Stimulated activated CD8-positive, alpha-beta memory T cell treated with anti-CD3 and anti-CD28 coated beads, Interleukin-12 subunit alpha, Interleukin-12 subunit beta, amount 100 ng/mL, for 4 hours (primary cell): ENCODE measurements around the gene PI3.

Experiments used
- DNase-seq: peaks from one replicate; pipeline ENCODE4 v3.0.0-alpha.2; 2020; ENCODE audit warnings: low read depth

The PI3 gene

DNA sequence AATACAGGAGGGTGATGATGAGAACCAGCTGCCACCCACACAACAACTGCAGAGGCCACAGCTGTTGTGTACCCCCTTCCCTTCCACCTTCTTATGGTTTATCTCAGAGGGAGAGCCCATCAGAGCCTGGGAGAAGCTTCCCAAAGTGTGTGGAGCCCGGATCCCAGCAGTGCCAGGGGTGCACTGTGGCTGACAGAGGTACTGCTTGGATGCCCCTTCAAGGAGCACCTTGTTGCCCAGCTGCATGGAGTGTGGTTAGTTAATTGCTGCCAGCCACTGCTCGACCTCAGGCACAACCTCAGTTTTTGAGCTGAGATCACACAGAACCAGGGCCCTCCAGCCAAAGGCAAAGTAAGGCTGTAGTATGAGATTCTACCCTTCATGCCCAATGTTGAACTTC is 13.0 kb downstream of the PI3 start:
- DNase-seq = no peak

DNA sequence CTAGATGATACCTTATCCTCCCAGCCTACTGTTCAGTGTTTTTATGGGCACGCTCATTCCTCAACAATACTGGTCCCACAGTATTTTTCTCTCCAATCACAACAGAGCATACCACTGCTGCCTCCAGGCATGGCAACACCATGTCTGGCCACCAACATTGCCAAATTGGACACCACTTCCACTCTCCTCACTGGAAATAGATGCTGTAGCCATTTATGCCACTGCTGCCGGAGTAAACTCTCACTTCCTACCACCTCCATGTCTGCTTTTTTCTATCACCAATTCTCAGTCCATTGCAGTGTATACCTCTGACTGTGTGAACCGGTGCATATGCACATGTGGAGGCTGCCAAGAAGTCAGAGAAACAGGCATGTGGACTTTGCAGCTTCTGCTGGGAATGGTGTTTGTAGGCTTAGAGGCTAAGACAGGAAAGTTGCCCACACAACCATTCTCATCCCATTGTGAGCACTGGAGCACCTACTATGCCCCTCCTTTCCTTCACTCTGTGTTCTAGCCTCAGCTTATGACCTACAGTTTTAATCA is 14.4 kb downstream of the PI3 start:
- no peak for DNase-seq

DNA sequence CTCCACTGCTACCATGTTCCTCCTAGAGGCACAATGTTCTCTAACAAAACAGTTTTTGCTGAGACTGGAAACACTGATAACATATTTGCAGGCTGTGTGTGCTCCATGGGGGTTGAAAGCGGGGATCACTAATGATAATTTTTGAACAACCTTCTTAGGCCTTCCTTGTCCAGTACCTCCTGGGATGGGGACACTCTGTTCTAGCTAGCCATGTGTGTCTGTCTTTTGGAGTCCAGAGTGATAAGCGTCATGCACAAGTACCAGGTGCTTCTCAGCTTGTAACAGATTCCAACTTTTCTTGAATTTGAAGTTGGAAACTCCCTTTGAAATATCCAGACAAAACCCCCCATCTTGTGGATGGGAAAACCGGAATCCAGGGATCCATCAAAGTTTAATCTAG is 15.2 kb downstream of the PI3 start:
- no peak for DNase-seq

DNA sequence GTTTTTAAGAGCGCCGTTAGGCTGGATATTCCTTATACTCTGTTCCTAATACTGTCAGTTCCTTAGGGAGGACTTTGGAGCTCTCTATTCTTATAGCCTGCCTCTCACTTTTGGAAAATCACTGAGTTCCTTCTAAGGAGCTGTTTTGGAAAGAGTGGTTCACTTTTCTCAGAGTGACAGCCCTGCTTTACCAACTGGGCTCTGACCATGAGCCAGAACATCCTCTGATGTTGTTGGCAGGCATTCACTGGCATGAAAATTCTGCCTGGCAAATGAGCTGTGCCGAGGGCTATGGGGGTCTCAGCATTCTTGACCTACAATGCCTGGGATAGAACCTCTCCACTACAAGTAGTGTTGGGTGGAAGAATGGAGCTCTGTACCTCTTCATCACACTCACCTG is 17.2 kb downstream of the PI3 start:
- DNase-seq = no peak

DNA sequence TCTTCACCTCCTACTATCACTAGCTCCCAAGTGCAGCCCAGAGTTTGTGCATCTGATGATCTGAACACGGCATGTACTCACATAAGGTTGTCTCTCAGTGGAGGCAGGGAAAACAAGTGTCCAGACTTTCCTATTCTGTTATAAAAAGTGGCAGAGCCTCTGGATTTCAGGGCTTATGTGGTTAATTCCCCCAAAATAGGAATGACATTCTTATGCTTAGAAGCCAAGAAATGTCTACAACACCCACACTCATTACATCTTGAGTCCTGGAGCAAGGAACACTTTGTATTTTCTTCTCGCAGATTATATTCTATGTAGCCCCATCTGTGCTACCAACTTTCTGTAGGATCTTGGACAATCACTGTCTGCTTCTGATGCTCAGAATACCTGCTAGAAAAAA is 18.6 kb downstream of the PI3 start:
- DNase-seq = no peak

DNA sequence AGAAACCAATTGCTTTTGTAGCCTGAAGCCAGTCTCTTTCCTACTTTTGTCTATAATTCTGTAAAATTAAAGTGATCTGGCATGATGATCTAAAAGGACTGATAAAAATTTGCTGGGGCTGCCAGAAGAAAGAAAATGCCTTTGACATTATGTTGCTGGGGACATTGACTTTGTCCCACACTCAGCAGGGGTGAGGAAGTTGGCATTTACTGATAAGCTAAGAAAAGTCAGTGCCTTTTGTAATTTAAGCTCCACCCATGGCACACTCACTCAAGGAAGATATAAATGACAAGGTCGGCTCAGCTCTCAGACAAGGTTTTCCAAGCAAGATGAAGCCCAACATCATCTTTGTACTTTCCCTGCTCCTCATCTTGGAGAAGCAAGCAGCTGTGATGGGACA is 32.0 kb downstream of the PI3 start, which contains the start of gene SEMG1:
Gene SEMG1, plus strand, starts transcription at position 309 of the 400 bp plus-strand sequence. Its CDS starts 21 bp downstream, at position 330.
- DNase-seq = no peak

DNA sequence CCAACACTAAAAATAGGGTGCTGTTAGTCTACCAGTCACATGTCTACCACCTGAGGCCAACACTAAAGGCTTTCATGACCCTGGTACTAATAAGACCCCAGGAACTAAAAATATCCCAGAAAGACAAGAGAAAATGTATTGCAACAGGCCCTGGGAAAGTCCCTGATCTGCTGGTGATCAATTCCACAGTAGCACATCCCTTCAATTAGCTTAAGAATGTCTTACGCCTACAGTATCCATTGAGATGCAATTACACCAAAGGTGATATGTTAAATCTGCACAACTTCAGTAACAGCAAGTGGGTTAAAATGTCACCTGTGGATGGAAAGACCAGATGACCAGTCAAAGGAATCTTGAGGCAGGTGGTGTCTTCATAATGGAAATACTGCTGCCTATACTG is 35.2 kb downstream of the PI3 start:
- no peak for DNase-seq

DNA sequence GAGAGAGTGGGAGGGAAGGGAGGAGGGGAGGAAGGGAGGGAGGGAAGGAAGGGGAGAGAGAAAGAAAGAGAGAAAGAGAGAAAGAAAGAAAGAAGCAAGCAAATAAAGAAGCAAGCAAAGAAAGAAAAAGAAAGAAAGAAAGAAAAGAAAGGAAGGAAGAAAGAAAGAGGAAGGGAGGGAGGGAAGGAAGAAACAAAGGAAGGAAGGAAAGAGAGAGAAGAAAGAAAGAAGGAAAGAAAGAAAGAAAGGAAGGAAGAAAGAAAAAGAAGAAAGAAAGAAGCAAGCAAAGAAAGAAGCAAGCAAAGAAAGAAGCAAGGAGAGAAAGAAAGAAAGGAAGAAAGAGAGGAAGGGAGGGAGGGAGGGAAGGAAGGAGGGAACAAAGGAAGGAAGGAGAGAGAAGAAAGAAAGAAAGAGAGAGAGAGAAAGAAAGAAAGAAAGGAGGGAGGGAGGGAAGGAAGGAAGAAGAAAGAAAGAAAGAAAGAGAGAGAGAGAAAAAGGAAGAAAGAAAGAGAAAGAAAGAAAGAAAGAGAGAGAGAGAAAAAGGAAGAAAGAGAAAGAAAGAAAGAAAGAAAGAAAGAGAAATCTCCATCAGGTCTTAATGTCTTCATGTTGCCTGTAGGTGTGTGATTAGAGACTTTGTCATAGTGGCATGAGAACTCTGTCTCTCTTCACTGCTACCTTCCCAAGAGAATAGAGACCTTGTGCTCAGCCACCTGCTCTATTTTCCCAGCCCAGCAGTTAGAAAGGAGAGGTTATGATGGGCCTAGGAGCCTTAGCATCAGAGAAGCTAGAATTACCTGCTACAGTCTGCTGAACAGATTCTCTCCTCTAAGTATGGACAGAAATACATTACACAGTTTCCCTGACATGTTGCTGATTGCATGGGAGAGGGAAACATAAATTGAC is 37.1 kb downstream of the PI3 start:
- no peak for DNase-seq

DNA sequence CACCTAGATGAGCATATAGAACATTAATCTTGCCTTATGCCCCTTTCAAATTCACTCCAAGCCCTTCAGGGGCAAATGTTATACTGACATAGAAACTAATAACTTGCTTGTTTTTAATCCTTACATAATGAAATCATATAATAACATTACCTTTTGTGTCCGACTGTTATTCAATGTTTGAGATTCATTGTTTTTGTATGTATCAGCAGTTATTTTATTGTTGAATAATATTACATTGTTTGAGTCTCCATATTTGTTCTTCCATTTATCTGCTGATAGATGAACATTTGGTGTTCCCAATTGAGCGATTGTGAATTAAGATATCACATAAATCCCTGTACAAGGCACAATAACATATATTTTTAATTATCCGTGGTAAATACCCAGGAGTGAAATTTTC is 38.1 kb downstream of the PI3 start:
- no peak for DNase-seq

DNA sequence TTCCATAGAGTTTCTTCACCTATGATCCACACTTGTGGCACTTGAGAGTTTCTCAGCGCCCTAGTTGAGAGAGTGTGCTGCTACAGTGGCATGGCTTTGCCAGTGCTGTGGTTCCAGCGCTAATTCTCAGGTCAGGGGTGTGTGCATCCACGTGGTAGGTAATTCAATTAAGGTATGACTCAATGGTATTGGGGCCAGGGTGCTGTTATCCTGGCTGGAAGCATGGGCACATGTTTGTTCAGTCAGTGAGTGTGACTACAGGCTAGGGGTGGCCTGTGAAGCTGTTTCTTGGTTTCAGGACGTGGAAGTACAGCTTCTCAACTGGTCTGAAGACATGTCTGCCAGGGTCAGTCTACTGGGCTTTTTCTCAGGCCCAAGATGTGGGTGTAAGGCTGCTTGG is 43.4 kb downstream of the PI3 start:
- no peak for DNase-seq

DNA sequence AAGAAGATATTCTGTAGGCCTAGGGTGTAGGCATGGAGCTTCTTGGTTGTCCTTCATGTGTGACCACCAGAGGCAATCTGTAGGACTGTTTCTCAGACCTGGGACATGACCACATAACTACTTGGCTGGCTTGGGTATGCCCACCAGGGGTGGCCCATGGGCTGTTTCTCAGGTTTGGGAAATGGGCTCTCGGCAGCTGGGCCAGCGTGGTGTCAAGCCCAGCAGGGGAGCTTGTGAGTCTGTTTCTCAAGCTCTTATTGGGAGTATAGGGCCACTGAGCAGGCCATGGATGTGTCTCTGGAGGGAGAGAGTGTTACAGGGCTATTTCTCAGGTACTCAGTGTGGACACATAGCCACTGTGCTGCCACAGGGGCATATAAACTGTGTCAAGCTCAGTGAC is 43.9 kb downstream of the PI3 start:
- DNase-seq = no peak

DNA sequence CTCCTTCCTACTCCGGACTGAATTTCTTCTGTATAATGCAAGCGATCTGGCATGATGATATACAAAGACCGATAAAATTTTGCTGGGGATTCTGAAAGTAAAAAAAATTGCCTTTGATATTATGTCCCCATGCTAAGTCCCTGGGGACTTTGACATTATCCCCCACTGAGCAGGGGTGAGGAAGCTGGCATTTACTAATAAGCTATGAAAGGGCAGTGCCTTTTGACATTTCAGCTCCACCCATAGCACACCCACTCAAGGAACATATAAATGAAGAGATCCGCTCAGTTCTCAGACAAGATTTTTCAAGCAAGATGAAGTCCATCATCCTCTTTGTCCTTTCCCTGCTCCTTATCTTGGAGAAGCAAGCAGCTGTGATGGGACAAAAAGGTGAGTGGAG is 46.4 kb downstream of the PI3 start, which contains the start of gene SEMG2:
Gene SEMG2, plus strand, starts transcription at position 298 of the 400 bp plus-strand sequence. Its CDS starts 17 bp downstream, at position 315.
- no peak for DNase-seq

DNA sequence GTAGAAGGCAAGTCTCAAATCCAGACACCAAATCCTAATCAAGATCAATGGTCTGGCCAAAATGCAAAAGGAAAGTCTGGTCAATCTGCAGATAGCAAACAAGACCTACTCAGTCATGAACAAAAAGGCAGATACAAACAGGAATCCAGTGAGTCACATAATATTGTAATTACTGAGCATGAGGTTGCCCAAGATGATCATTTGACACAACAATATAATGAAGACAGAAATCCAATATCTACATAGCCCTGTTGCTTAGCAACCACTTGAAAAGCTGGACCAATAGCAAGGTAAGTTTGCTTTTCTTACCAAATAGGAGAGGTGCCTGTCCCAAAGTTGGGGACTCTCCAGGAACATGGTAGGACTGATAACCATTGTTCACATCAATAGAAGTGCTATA is 48.4 kb downstream of the PI3 start:
- no peak for DNase-seq
